Naive thymus-derived CD8-positive, alpha-beta T cell (primary cell): Measurements from ENCODE around the gene NFKBIE. TPM values are rescaled to one million over a fixed set of nuclear protein-coding genes. Genes with fewer than 3 reads are reported as not detected.

ENCODE experiments used
- ATAC-seq, 2 donors: fragments of 150-1000 bp; cut with Tn5 transposase in 1 of 2; sonication (Bioruptor Pico), chemical (Tn5 transposase) in 1 of 2; 1 replicate in 1 of 2; 2 replicates in 1 of 2; pipeline ENCODE4 v1.10.0; 2021; ENCODE audit warnings: mild to moderate bottlenecking in 2 of 2, moderate library complexity in 2 of 2
- POLR2A ChIA-PET: fragments of 350-600 bp; sonication (Branson Sonifier 250); formaldehyde crosslinking; loops from one replicate; lab custom pipeline; 2021; ENCODE audit warnings: antibody characterized with exemption; lab: Charles Lee
- DNase-seq, 10 donors: peaks; one replicate each; pipeline versions ENCODE4 v3.0.0 to v3.0.0-alpha.2; 2020 to 2022
- H3K27ac Mint-ChIP-seq, 10 donors: one replicate each; pipeline ENCODE4 v1.8.0; 2020 to 2022; ENCODE audit warnings: mild to moderate bottlenecking in 10 of 10, mixed read lengths in 10 of 10, moderate library complexity in 4 of 10, inconsistent platforms in 1 of 10
- H3K27me3 Mint-ChIP-seq, 5 donors: one replicate each; pipeline ENCODE4 v1.8.0; 2021 to 2022; ENCODE audit warnings: mixed read lengths in 5 of 5
- H3K36me3 Mint-ChIP-seq, 3 donors: one replicate each; pipeline ENCODE4 v1.8.0; 2020 to 2022; ENCODE audit warnings: mixed read lengths in 3 of 3, mild to moderate bottlenecking in 2 of 3, inconsistent platforms in 1 of 3
- H3K4me1 Mint-ChIP-seq, 4 donors: one replicate each; pipeline ENCODE4 v1.8.0; 2021 to 2022; ENCODE audit warnings: mixed read lengths in 4 of 4
- H3K4me3 Mint-ChIP-seq, 10 donors: one replicate each; pipeline ENCODE4 v1.8.0; 2020 to 2022; ENCODE audit warnings: mild to moderate bottlenecking in 10 of 10, mixed read lengths in 10 of 10, moderate library complexity in 6 of 10, inconsistent platforms in 1 of 10
- H3K9me3 Mint-ChIP-seq, 9 donors: one replicate each; pipeline ENCODE4 v1.8.0; 2020 to 2022; ENCODE audit warnings: mixed read lengths in 9 of 9, mild to moderate bottlenecking in 3 of 9, inconsistent platforms in 1 of 9, moderate library complexity in 1 of 9
- polyA plus RNA-seq, 3 donors: library from polyadenylated mRNA; unstranded; fragments of 300-500 nt; fragmentation: Illumina TruSeq; gene quantifications; one replicate each; pipeline ENCODE4 v1.2.3, GENCODE V29; 2021
- total RNA-seq, 8 experiments: library from RNA in 2 of 8; stranded (reverse) in 2 of 8; gene quantifications; one replicate each; pipeline ENCODE4 v1.2.3 and lab custom pipeline; 2021 to 2026

The NFKBIE gene
- total and polyA plus RNA-seq, 5 experiments from 2014 or later: 2.7 to 14.4 (median 4.1) TPM

- no peaks in the 10 kb centered on the region for H3K9me3 Mint-ChIP-seq
- no peaks in the 10 kb centered on the region for H3K27me3 Mint-ChIP-seq
- H3K4me1 Mint-ChIP-seq: peaks cover 10 to 25% (median 17%) of the 10 kb centered on the region in 4 donors
- H3K27ac Mint-ChIP-seq: no peak overlapping the region
- no peak for DNase-seq
- ATAC-seq: no peak
- POLR2A ChIA-PET: interaction anchor here (1.6 to 5.4 kb wide), 2 partner anchors 11 to 20 kb away, joined by 4 to 47 read pairs; partner anchors contain the start of gene HSP90AB1
- H3K36me3 Mint-ChIP-seq: no peaks in the 10 kb centered on the region
- H3K4me3 Mint-ChIP-seq: no peak overlapping the region
These were observed 38.8 kb downstream of the NFKBIE start for GRCh38 chr6:44226368-44227147.

- ATAC-seq (no peak), DNase-seq (no peak)
- Mint-ChIP-seq H3K27me3 (no peaks in the 10 kb centered on the region), H3K9me3 (no peaks in the 10 kb centered on the region), H3K36me3 (no peaks in the 10 kb centered on the region), H3K4me1 (peaks cover 13 to 31% (median 23%) of the 10 kb centered on the region in 4 donors), H3K4me3 (peak overlapping the region in 2 of 10 donors; percentile 2 to 39), H3K27ac (no peak overlapping the region)
- POLR2A ChIA-PET: interaction anchor here (5.4 kb wide), 1 partner anchor 21 kb away, joined by 47 read pairs; the partner anchor contains the start of gene HSP90AB1
These were observed 39.6 kb downstream of the NFKBIE start for GRCh38 chr6:44225579-44226325.

GRCh38 chr6:44224965-44225305, 40.4 kb downstream of the NFKBIE start:
- no peak for ATAC-seq
- Mint-ChIP-seq H3K4me1 (peaks cover 13 to 31% (median 25%) of the 10 kb centered on the region in 4 donors), H3K9me3 (no peaks in the 10 kb centered on the region), H3K36me3 (no peaks in the 10 kb centered on the region), H3K4me3 (peak overlapping the region in 4 of 10 donors; percentile 1 to 93 (median 31)), H3K27me3 (no peaks in the 10 kb centered on the region), H3K27ac (no peak overlapping the region)
- POLR2A ChIA-PET: interaction anchor here (5.4 kb wide), 1 partner anchor 22 kb away, joined by 47 read pairs; the partner anchor contains the start of gene HSP90AB1
- DNase-seq: no peak

GRCh38 chr6:44224029-44224964, 41.1 kb downstream of the NFKBIE start:
- no peaks in the 10 kb centered on the region for H3K27me3 Mint-ChIP-seq
- H3K4me1 Mint-ChIP-seq: peaks cover 14 to 31% (median 28%) of the 10 kb centered on the region in 4 donors
- peak; percentile 5 to 15 for ATAC-seq
- no peaks in the 10 kb centered on the region for H3K36me3 Mint-ChIP-seq
- H3K4me3 Mint-ChIP-seq: peak overlapping the region; percentile 72 to 93 (median 84)
- H3K9me3 Mint-ChIP-seq: no peaks in the 10 kb centered on the region
- POLR2A ChIA-PET: interaction anchor here (0.9 to 5.4 kb wide), 3 partner anchors 23 to 38 kb away, joined by 4 to 47 read pairs (median 6); partner anchors contain the start of genes HSP90AB1 and SLC35B2
- H3K27ac Mint-ChIP-seq: peak overlapping the region in 5 of 10 donors; percentile 9 to 51 (median 37)
- no peak for DNase-seq

GRCh38 chr6:44223319-44224028, 41.9 kb downstream of the NFKBIE start, which contains the start of gene SLC29A1:
Gene SLC29A1, plus strand, starts transcription at chr6:44223595. Its CDS starts 3,719 bp downstream, at chr6:44227314.
- H3K4me3 Mint-ChIP-seq: peak within 1 kb of the TSS; percentile 78 to 93 (median 85)
- POLR2A ChIA-PET: interaction anchor here (0.6 to 5.4 kb wide), 5 partner anchors 11 to 45 kb away, joined by 3 to 47 read pairs (median 4); partner anchors contain the start of gene HSP90AB1
- peak within 1 kb of the TSS in 6 of 10 donors; percentile 9 to 85 (median 58) for H3K27ac Mint-ChIP-seq
- peak; percentile 80 to 82 for ATAC-seq
- H3K36me3 Mint-ChIP-seq: no peaks in the 10 kb centered on the region
- no peaks in the 10 kb centered on the region for H3K9me3 Mint-ChIP-seq
- H3K27me3 Mint-ChIP-seq: peaks cover 0 to 2% (median 0%) of the 10 kb centered on the region in 5 donors
- peaks cover 14 to 36% (median 33%) of the 10 kb centered on the region in 4 donors for H3K4me1 Mint-ChIP-seq
- DNase-seq: peak; percentile 70 to 89 (median 78)

- Mint-ChIP-seq H3K9me3 (no peaks in the 10 kb centered on the region), H3K27me3 (peaks cover 0 to 2% (median 0%) of the 10 kb centered on the region in 5 donors), H3K4me1 (peaks cover 14 to 40% (median 36%) of the 10 kb centered on the region in 4 donors), H3K4me3 (peak overlapping the region; percentile 78 to 93 (median 85)), H3K27ac (peak overlapping the region in 4 of 10 donors; percentile 51 to 85 (median 70)), H3K36me3 (no peaks in the 10 kb centered on the region)
- DNase-seq (no peak), ATAC-seq (peak in 1 of 2 donors; percentile 21)
- POLR2A ChIA-PET: interaction anchor here (0.6 to 5.4 kb wide), 5 partner anchors 12 to 46 kb away, joined by 3 to 47 read pairs (median 4); partner anchors contain the start of gene HSP90AB1
These were observed 42.6 kb downstream of the NFKBIE start for GRCh38 chr6:44222486-44223318.

GRCh38 chr6:44221961-44222335, 43.4 kb downstream of the NFKBIE start:
- POLR2A ChIA-PET: interaction anchor here (1.4 to 5.4 kb wide), 3 partner anchors 16 to 47 kb away, joined by 3 to 47 read pairs (median 9); partner anchors contain the start of gene HSP90AB1
- Mint-ChIP-seq H3K27me3 (peaks cover 0 to 2% (median 0%) of the 10 kb centered on the region in 5 donors), H3K4me1 (peaks cover 14 to 40% (median 36%) of the 10 kb centered on the region in 4 donors), H3K27ac (peak overlapping the region in 1 of 10 donors; percentile 65), H3K4me3 (peak overlapping the region in 7 of 10 donors; percentile 26 to 91 (median 42)), H3K9me3 (no peaks in the 10 kb centered on the region), H3K36me3 (no peaks in the 10 kb centered on the region)
- ATAC-seq (no peak), DNase-seq (no peak)

- Mint-ChIP-seq H3K27me3 (peaks cover 0 to 4% (median 0%) of the 10 kb centered on the region in 5 donors), H3K4me1 (peaks cover 14 to 40% (median 36%) of the 10 kb centered on the region in 4 donors), H3K36me3 (no peaks in the 10 kb centered on the region), H3K27ac (peak overlapping the region in 3 of 10 donors; percentile 29 to 65 (median 44)), H3K9me3 (no peaks in the 10 kb centered on the region), H3K4me3 (peak overlapping the region in 8 of 10 donors; percentile 26 to 67 (median 42))
- ATAC-seq (peak; percentile 47 to 69), DNase-seq (peak; percentile 52 to 85 (median 66))
- POLR2A ChIA-PET: interaction anchor here (1.4 to 5.4 kb wide), 3 partner anchors 16 to 47 kb away, joined by 3 to 47 read pairs (median 9); partner anchors contain the start of gene HSP90AB1
These were observed 43.9 kb downstream of the NFKBIE start for GRCh38 chr6:44221291-44221960.

GRCh38 chr6:44220913-44221290, 44.4 kb downstream of the NFKBIE start:
- H3K4me3 Mint-ChIP-seq: peak overlapping the region in 4 of 10 donors; percentile 29 to 63 (median 38)
- POLR2A ChIA-PET: interaction anchor here (1.4 kb wide), 1 partner anchor 17 kb away, joined by 9 read pairs; no protein-coding TSS in a partner anchor
- peaks cover 14 to 40% (median 36%) of the 10 kb centered on the region in 4 donors for H3K4me1 Mint-ChIP-seq

More at GRCh38 chr6:44220913-44221290, 44.4 kb downstream of the NFKBIE start:
- DNase-seq: no peak
- ATAC-seq: no peak
- H3K27ac Mint-ChIP-seq: peak overlapping the region in 1 of 10 donors; percentile 44
- H3K36me3 Mint-ChIP-seq: no peaks in the 10 kb centered on the region
- H3K9me3 Mint-ChIP-seq: no peaks in the 10 kb centered on the region
- peaks cover 0 to 7% (median 0%) of the 10 kb centered on the region in 5 donors for H3K27me3 Mint-ChIP-seq
